CD8-positive, alpha-beta memory T cell (primary cell): ENCODE results near the gene KCND3. TPM values are rescaled to one million over a fixed set of nuclear protein-coding genes. Genes with fewer than 3 reads are reported as not detected.

ENCODE experiments used
- CTCF ChIA-PET: fragments of 350-600 bp; sonication (Branson Sonifier 250); formaldehyde crosslinking; loops from one replicate; lab custom pipeline; 2021; ENCODE audit warnings: antibody characterized with exemption; lab: Charles Lee
- POLR2A ChIA-PET: fragments of 350-600 bp; sonication (Branson Sonifier 250); formaldehyde crosslinking; loops from one replicate; lab custom pipeline; 2021; ENCODE audit warnings: antibody characterized with exemption; lab: Charles Lee
- DNase-seq, 5 donors: peaks; one replicate each; pipeline versions ENCODE4 v3.0.0 to v3.0.0-alpha.2; 2020 to 2022; ENCODE audit warnings: mixed read lengths in 1 of 5
- H3K27ac ChIP-seq: one replicate; pipeline ENCODE4 v1.7.0; 2013; ENCODE audit warnings: low read depth, mild to moderate bottlenecking, low read length, moderate library complexity
- H3K27me3 ChIP-seq: 2 replicates; pipeline ENCODE4 v1.7.0; 2013; ENCODE audit warnings: low read length, mild to moderate bottlenecking; ENCODE audit not compliant: insufficient read depth, poor library complexity, severe bottlenecking
- H3K36me3 ChIP-seq: 2 replicates; pipeline ENCODE4 v1.7.0; 2013; ENCODE audit warnings: mild to moderate bottlenecking, low read length, moderate library complexity; ENCODE audit not compliant: insufficient read depth
- H3K4me1 ChIP-seq: 2 replicates; pipeline ENCODE4 v1.7.0; 2013; ENCODE audit warnings: mild to moderate bottlenecking, low read length, moderate library complexity; ENCODE audit not compliant: insufficient read depth
- H3K4me3 ChIP-seq: 2 replicates; pipeline ENCODE4 v1.7.0; 2013; ENCODE audit warnings: mild to moderate bottlenecking, low read length
- H3K9me3 ChIP-seq: 2 replicates; pipeline ENCODE4 v1.7.0; 2013; ENCODE audit warnings: mild to moderate bottlenecking, low read length
- H3K27ac Mint-ChIP-seq, 8 donors: one replicate each; pipeline ENCODE4 v1.8.0; 2020 to 2021; ENCODE audit warnings: mixed read lengths in 8 of 8, mild to moderate bottlenecking in 6 of 8, inconsistent platforms in 3 of 8, moderate library complexity in 3 of 8
- H3K27me3 Mint-ChIP-seq, 2 donors: one replicate each; pipeline ENCODE4 v1.8.0; 2020 to 2021; ENCODE audit warnings: mixed read lengths in 2 of 2, mild to moderate bottlenecking in 1 of 2, moderate library complexity in 1 of 2
- H3K36me3 Mint-ChIP-seq, 3 donors: one replicate each; pipeline ENCODE4 v1.8.0; 2020 to 2021; ENCODE audit warnings: mixed read lengths in 3 of 3, inconsistent platforms in 1 of 3, mild to moderate bottlenecking in 1 of 3
- H3K4me1 Mint-ChIP-seq, 3 donors: one replicate each; pipeline ENCODE4 v1.8.0; 2020 to 2021; ENCODE audit warnings: mixed read lengths in 3 of 3, inconsistent platforms in 1 of 3, mild to moderate bottlenecking in 1 of 3
- H3K4me3 Mint-ChIP-seq, 7 donors: one replicate each; pipeline ENCODE4 v1.8.0; 2020 to 2021; ENCODE audit warnings: mixed read lengths in 7 of 7, mild to moderate bottlenecking in 6 of 7, moderate library complexity in 4 of 7, inconsistent platforms in 2 of 7
- H3K9me3 Mint-ChIP-seq, 5 donors: one replicate each; pipeline ENCODE4 v1.8.0; 2020 to 2022; ENCODE audit warnings: mixed read lengths in 5 of 5, mild to moderate bottlenecking in 3 of 5, moderate library complexity in 2 of 5, inconsistent platforms in 1 of 5
- polyA plus RNA-seq: library from polyadenylated mRNA; unstranded; fragments of 300-500 nt; fragmentation: Illumina TruSeq; gene quantifications from one replicate; pipeline ENCODE4 v1.2.3, GENCODE V29; 2021
- total RNA-seq, 2 experiments: library from RNA; stranded (reverse); gene quantifications; one replicate each; pipeline ENCODE4 v1.2.3, GENCODE V29; 2021

Gene KCND3
- total and polyA plus RNA-seq, 3 experiments from 2014 or later: not detected

DNA sequence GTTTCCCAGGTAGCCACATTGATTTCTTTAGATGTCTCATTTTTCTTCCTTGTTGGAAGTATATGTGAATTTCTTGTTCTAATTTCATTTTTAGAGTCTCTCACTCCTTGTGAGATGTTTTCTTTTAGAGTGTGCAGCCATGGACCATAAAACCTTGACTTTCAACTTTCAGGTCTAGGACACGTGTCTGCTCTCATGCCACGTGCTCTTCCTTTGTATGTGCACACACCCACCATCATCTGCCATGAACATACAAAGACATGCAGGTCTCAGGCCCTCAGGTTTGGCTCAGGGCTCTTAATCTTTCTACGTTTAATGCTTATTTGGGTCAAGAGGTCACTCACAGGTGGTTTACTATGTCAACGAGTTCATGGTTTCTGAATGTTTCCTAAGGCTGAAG is 163.2 kb downstream of the KCND3 start:
- no peak overlapping the region for H3K27ac Mint-ChIP-seq
- POLR2A ChIA-PET: no interaction called here
- peaks cover 23 to 64% of the 10 kb centered on the region in 2 donors for H3K27me3 Mint-ChIP-seq
- no peaks in the 10 kb centered on the region for H3K36me3 Mint-ChIP-seq
- H3K4me1 ChIP-seq: no peaks in the 10 kb centered on the region
- CTCF ChIA-PET: no interaction called here
- no peaks in the 10 kb centered on the region for H3K4me1 Mint-ChIP-seq
- no peaks in the 10 kb centered on the region for H3K9me3 ChIP-seq
- H3K4me3 ChIP-seq: no peak overlapping the region
- no peak overlapping the region for H3K27ac ChIP-seq
- no peaks in the 10 kb centered on the region for H3K36me3 ChIP-seq
- no peaks in the 10 kb centered on the region for H3K27me3 ChIP-seq
- H3K4me3 Mint-ChIP-seq: no peak overlapping the region
- no peak for DNase-seq
- H3K9me3 Mint-ChIP-seq: peaks cover 0 to 9% (median 5%) of the 10 kb centered on the region in 5 donors

GRCh38 chr1:111825217-111825616 is 164.3 kb downstream of the KCND3 start:
- no peak for DNase-seq
- H3K9me3 Mint-ChIP-seq: peaks cover 0 to 9% (median 5%) of the 10 kb centered on the region in 5 donors
- no peaks in the 10 kb centered on the region for H3K27me3 ChIP-seq
- H3K36me3 Mint-ChIP-seq: no peaks in the 10 kb centered on the region
- H3K4me3 Mint-ChIP-seq: no peak overlapping the region
- H3K27me3 Mint-ChIP-seq: peaks cover 23 to 66% of the 10 kb centered on the region in 2 donors
- H3K4me1 Mint-ChIP-seq: no peaks in the 10 kb centered on the region
- no peaks in the 10 kb centered on the region for H3K36me3 ChIP-seq
- no peak overlapping the region for H3K27ac Mint-ChIP-seq
- no peak overlapping the region for H3K27ac ChIP-seq
- H3K9me3 ChIP-seq: no peaks in the 10 kb centered on the region
- H3K4me3 ChIP-seq: no peak overlapping the region
- ChIA-PET POLR2A (no interaction called here), CTCF (no interaction called here)
- no peaks in the 10 kb centered on the region for H3K4me1 ChIP-seq

DNA sequence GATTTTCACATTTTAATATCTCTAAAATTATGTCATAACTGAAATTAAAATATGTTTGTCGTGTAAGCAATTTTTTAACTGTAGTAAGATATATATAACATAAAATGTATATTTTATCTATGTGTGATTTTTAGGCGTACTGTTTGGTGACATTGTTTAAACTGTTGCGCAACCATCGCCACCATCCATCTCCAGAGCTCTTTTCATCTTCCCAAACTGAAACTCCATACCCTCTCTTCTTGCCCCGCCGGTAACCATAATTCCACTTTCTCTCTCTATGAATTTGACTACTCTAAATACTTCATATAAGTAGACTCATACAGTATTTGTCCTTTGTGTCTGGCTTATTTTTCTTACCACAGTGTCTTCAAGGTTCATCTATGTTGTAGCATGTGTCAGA is 167.3 kb downstream of the KCND3 start:
- DNase-seq: no peak
- Histone ChIP-seq H3K4me1 (no peaks in the 10 kb centered on the region), H3K27me3 (no peaks in the 10 kb centered on the region), H3K9me3 (no peaks in the 10 kb centered on the region), H3K36me3 (no peaks in the 10 kb centered on the region), H3K27ac (no peak overlapping the region), H3K4me3 (no peak overlapping the region)
- H3K9me3 Mint-ChIP-seq: peaks cover 0 to 9% (median 5%) of the 10 kb centered on the region in 5 donors
- H3K4me1 Mint-ChIP-seq: no peaks in the 10 kb centered on the region
- POLR2A ChIA-PET: no interaction called here
- CTCF ChIA-PET: no interaction called here
- H3K4me3 Mint-ChIP-seq: no peak overlapping the region
- no peak overlapping the region for H3K27ac Mint-ChIP-seq
- H3K27me3 Mint-ChIP-seq: peaks cover 16 to 51% of the 10 kb centered on the region in 2 donors
- peaks cover 0 to 4% (median 0%) of the 10 kb centered on the region in 3 donors for H3K36me3 Mint-ChIP-seq

DNA sequence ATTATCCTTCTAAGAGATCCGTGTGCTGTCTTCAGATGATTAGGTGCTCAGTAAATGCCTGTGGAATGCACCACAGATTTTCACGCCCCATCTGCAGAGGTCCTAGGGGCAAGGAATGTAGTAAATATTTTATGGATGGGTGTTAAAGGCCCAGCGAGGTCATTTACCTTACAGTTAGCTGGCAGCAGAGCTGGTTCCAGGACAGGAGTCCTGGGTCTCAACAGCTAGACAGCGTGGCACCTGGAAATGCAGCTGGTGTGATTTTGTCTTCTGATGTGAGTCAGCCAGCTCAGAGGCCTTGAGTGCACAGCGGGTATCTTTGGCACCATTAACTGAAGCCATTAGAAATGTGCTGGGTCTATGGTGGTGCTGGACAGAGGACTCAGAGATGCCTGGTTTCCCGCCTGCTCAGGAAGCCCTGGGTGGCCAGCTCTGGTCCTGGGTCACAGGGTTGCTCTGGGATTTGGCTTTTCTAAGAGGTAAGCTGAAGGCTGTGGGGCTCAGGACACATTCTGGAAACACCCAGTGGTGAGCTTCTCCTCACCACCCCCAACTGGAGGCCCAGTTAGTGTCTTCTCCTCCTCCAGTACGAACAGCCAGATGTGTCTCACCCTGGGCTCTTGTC is 168.2 kb downstream of the KCND3 start:
- H3K27me3 ChIP-seq: no peaks in the 10 kb centered on the region
- H3K4me1 ChIP-seq: no peaks in the 10 kb centered on the region
- Mint-ChIP-seq H3K4me1 (no peaks in the 10 kb centered on the region), H3K27ac (no peak overlapping the region), H3K36me3 (peaks cover 0 to 4% (median 0%) of the 10 kb centered on the region in 3 donors), H3K4me3 (no peak overlapping the region), H3K27me3 (peaks cover 15 to 52% of the 10 kb centered on the region in 2 donors), H3K9me3 (peaks cover 0 to 9% (median 5%) of the 10 kb centered on the region in 5 donors)
- H3K4me3 ChIP-seq: no peak overlapping the region
- CTCF ChIA-PET: no interaction called here
- DNase-seq: no peak
- no peaks in the 10 kb centered on the region for H3K36me3 ChIP-seq
- H3K9me3 ChIP-seq: no peaks in the 10 kb centered on the region
- no peak overlapping the region for H3K27ac ChIP-seq
- POLR2A ChIA-PET: no interaction called here

- H3K9me3 Mint-ChIP-seq: peaks cover 0 to 8% (median 3%) of the 10 kb centered on the region in 5 donors
- H3K4me1 ChIP-seq: no peaks in the 10 kb centered on the region
- POLR2A ChIA-PET: interaction anchor here (0.7 kb wide), 1 partner anchor 11 kb away, joined by 4 read pairs; no protein-coding TSS in a partner anchor
- no peak overlapping the region for H3K4me3 Mint-ChIP-seq
- no peak for DNase-seq
- H3K27ac ChIP-seq: no peak overlapping the region
- no peaks in the 10 kb centered on the region for H3K27me3 ChIP-seq
- no peaks in the 10 kb centered on the region for H3K9me3 ChIP-seq
- peaks cover 0 to 4% (median 0%) of the 10 kb centered on the region in 3 donors for H3K36me3 Mint-ChIP-seq
- CTCF ChIA-PET: interaction anchor here (1.3 kb wide), 1 partner anchor 10 kb away, joined by 3 read pairs; no protein-coding TSS in a partner anchor
- no peak overlapping the region for H3K4me3 ChIP-seq
- no peaks in the 10 kb centered on the region for H3K36me3 ChIP-seq
- H3K27ac Mint-ChIP-seq: no peak overlapping the region
- H3K4me1 Mint-ChIP-seq: no peaks in the 10 kb centered on the region
- peaks cover 15 to 44% of the 10 kb centered on the region in 2 donors for H3K27me3 Mint-ChIP-seq
Observed at GRCh38 chr1:111819566-111820263, 169.8 kb downstream of the KCND3 start.

GRCh38 chr1:111818546-111818945 is 170.9 kb downstream of the KCND3 start:
- Histone ChIP-seq H3K4me3 (no peak overlapping the region), H3K4me1 (no peaks in the 10 kb centered on the region), H3K36me3 (no peaks in the 10 kb centered on the region), H3K27ac (no peak overlapping the region), H3K27me3 (no peaks in the 10 kb centered on the region), H3K9me3 (no peaks in the 10 kb centered on the region)
- ChIA-PET POLR2A (no interaction called here), CTCF (interaction anchor here (1.3 kb wide), 1 partner anchor 8 kb away, joined by 3 read pairs; no protein-coding TSS in a partner anchor)
- no peak for DNase-seq
- no peak overlapping the region for H3K4me3 Mint-ChIP-seq
- peaks cover 14 to 34% of the 10 kb centered on the region in 2 donors for H3K27me3 Mint-ChIP-seq
- H3K36me3 Mint-ChIP-seq: peaks cover 0 to 4% (median 0%) of the 10 kb centered on the region in 3 donors
- no peaks in the 10 kb centered on the region for H3K9me3 Mint-ChIP-seq
- no peaks in the 10 kb centered on the region for H3K4me1 Mint-ChIP-seq
- no peak overlapping the region for H3K27ac Mint-ChIP-seq

GRCh38 chr1:111818081-111818480 is 171.4 kb downstream of the KCND3 start:
- Histone ChIP-seq H3K36me3 (no peaks in the 10 kb centered on the region), H3K9me3 (no peaks in the 10 kb centered on the region), H3K4me1 (no peaks in the 10 kb centered on the region), H3K4me3 (no peak overlapping the region), H3K27ac (no peak overlapping the region), H3K27me3 (no peaks in the 10 kb centered on the region)
- Mint-ChIP-seq H3K27me3 (peaks cover 12 to 29% of the 10 kb centered on the region in 2 donors), H3K36me3 (peaks cover 0 to 4% (median 0%) of the 10 kb centered on the region in 3 donors), H3K4me3 (no peak overlapping the region), H3K9me3 (no peaks in the 10 kb centered on the region), H3K27ac (no peak overlapping the region), H3K4me1 (no peaks in the 10 kb centered on the region)
- DNase-seq: no peak
- POLR2A ChIA-PET: no interaction called here
- CTCF ChIA-PET: no interaction called here

DNA sequence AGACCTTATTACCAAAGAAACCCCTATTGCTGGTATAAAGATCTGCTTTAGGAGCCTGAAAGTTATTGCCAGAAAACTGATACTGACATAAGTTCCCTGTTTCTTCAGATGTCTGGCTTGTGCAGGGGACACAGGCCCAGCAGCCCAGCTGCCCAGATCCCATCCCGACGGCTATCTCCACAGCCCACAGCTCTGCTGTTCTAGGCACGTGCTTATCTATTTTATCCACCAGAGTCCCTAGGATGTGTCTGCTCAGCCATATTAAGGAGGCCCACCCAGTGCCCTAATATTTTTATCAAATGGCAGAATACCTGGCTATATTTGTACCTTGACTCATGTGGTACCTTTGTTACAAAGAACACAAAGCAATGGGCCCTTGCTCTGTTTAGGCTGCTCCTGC is 174.8 kb downstream of the KCND3 start:
- Histone ChIP-seq H3K36me3 (no peaks in the 10 kb centered on the region), H3K27me3 (no peaks in the 10 kb centered on the region), H3K4me3 (no peak overlapping the region), H3K4me1 (no peaks in the 10 kb centered on the region), H3K9me3 (no peaks in the 10 kb centered on the region), H3K27ac (no peak overlapping the region)
- H3K4me3 Mint-ChIP-seq: no peak overlapping the region
- peaks cover 0 to 7% of the 10 kb centered on the region in 2 donors for H3K27me3 Mint-ChIP-seq
- no peak overlapping the region for H3K27ac Mint-ChIP-seq
- ChIA-PET CTCF (no interaction called here), POLR2A (no interaction called here)
- H3K9me3 Mint-ChIP-seq: no peaks in the 10 kb centered on the region
- no peak for DNase-seq
- H3K4me1 Mint-ChIP-seq: no peaks in the 10 kb centered on the region
- H3K36me3 Mint-ChIP-seq: no peaks in the 10 kb centered on the region
